ENCODE data around the gene RPA3.
A peak's percentile ranks its signal among the peaks of the same experiment; 100 is the strongest.

The RPA3 gene

GRCh38 chr7:7761340-7761973 lies 43.0 kb upstream of the RPA3 start:
- Histone ChIP-seq H3K9me3 (ENCODE audit: control insufficient read depth, insufficient read depth, low read depth, low read length) (no peaks in the 10 kb centered on the region), H3K4me1 (ENCODE audit: control insufficient read depth, insufficient read depth, low read length) (peaks cover 13% of the 10 kb centered on the region; the same call in 1 of the 2 replicates), H3K36me3 (ENCODE audit: control insufficient read depth in 2 of 2, insufficient read depth in 1 of 2, low read length in 2 of 2) (no peaks in the 10 kb centered on the region), H3K27ac (ENCODE audit: extremely low read depth, low read depth, low read length) (no peak overlapping the region), H3K4me3 (ENCODE audit: low read depth, low read length) (no peak overlapping the region)
- ChIA-PET CTCF (interaction anchor here (0.5 to 2.5 kb wide), 12 partner anchors 11 to 231 kb away, joined by 3 to 16 read pairs (median 4); partner anchors contain the start of gene RPA3), POLR2A (no interaction called here)
- TF ChIP-seq ZNF654 (tag by site-specific recombination; IDR thresholded peaks at IDR 0.05; ENCODE audit: low read depth) (peak; percentile 41), ZNF292 (tag by site-specific recombination; IDR thresholded peaks at IDR 0.05; ENCODE audit: borderline replicate concordance, low read depth) (no peak)

DNA sequence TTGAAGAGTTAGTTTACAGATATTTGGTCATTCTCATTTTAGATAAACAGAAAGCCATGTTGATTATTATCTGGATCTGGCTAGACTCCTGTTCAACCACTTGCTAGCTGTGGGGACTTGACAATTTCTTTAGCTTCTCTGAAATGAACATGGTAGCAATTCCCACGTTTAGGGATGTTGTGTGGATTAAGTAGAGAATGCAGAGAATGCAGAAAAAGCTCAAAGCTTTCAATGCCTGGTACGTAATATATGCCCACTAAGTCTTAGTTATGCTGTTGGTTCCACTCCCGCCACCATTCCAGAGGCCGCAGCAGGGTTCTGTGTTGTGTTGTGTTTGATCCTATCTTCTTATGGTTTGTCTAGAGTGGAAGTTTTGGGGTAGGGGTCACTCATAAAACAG lies 39.2 kb upstream of the RPA3 start:
- H3K4me1 ChIP-seq (ENCODE audit: control insufficient read depth, insufficient read depth, low read length): peaks cover 9% of the 10 kb centered on the region; the same call in 1 of the 2 replicates
- ChIA-PET POLR2A (no interaction called here), CTCF (interaction anchor here (0.6 to 1.2 kb wide), 2 partner anchors 44 to 76 kb away, joined by 3 read pairs; no protein-coding TSS in a partner anchor)
- H3K4me3 ChIP-seq (ENCODE audit: low read depth, low read length): no peak overlapping the region
- no peaks in the 10 kb centered on the region for H3K36me3 ChIP-seq (ENCODE audit: control insufficient read depth in 2 of 2, insufficient read depth in 1 of 2, low read length in 2 of 2)
- TF ChIP-seq ZEB2 (tag by site-specific recombination; IDR thresholded peaks at IDR 0.05): no peak
- no peak for TF ChIP-seq ZNF600 (tag by site-specific recombination; IDR thresholded peaks at IDR 0.05)
- no peak for TF ChIP-seq ZNF544 (tag by site-specific recombination; IDR thresholded peaks at IDR 0.05)
- no peak for TF ChIP-seq REST (tag by site-specific recombination; IDR thresholded peaks at IDR 0.05)
- TF ChIP-seq ZBTB48 (tag by site-specific recombination; IDR thresholded peaks at IDR 0.05): no peak
- TF ChIP-seq ZNF2 (tag by site-specific recombination; IDR thresholded peaks at IDR 0.05): no peak
- TF ChIP-seq PATZ1 (tag by site-specific recombination; IDR thresholded peaks at IDR 0.05): no peak
- TF ChIP-seq ZIC2 (tag by site-specific recombination; IDR thresholded peaks at IDR 0.05): no peak
- no peak for TF ChIP-seq ZNF555 (tag by site-specific recombination; conservative IDR thresholded peaks at IDR 0.05)
- no peak for TF ChIP-seq KLF7 (tag by site-specific recombination; IDR thresholded peaks at IDR 0.05; ENCODE audit: borderline replicate concordance)
- no peak for TF ChIP-seq ZNF184 (tag by site-specific recombination; IDR thresholded peaks at IDR 0.05)
- TF ChIP-seq IKZF3 (tag by site-specific recombination; IDR thresholded peaks at IDR 0.05): no peak
- no peak for TF ChIP-seq ZFP41 (tag by site-specific recombination; IDR thresholded peaks at IDR 0.05; ENCODE audit: borderline replicate concordance)
- no peak for TF ChIP-seq HOXD13 (CRISPR knock-in tag; IDR thresholded peaks at IDR 0.05; ENCODE audit: borderline replicate concordance)
- no peak for TF ChIP-seq ZFHX2 (tag by site-specific recombination; conservative IDR thresholded peaks at IDR 0.05)
- TF ChIP-seq, protein P1, sequence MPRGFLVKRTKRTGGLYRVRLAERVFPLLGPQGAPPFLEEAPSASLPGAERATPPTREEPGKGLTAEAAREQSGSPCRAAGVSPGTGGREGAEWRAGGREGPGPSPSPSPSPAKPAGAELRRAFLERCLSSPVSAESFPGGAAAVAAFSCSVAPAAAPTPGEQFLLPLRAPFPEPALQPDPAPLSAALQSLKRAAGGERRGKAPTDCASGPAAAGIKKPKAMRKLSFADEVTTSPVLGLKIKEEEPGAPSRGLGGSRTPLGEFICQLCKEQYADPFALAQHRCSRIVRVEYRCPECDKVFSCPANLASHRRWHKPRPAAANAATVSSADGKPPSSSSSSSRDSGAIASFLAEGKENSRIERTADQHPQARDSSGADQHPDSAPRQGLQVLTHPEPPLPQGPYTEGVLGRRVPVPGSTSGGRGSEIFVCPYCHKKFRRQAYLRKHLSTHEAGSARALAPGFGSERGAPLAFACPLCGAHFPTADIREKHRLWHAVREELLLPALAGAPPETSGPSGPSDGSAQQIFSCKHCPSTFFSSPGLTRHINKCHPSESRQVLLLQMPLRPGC (tag by site-specific recombination; IDR thresholded peaks at IDR 0.05): no peak
- no peak for TF ChIP-seq ZNF473 (tag by site-specific recombination; IDR thresholded peaks at IDR 0.05)
- TF ChIP-seq KLF10 (tag by site-specific recombination; IDR thresholded peaks at IDR 0.05): no peak
- no peak for TF ChIP-seq ZNF121 (tag by site-specific recombination; IDR thresholded peaks at IDR 0.05)
- H3K27ac ChIP-seq (ENCODE audit: extremely low read depth, low read depth, low read length): no peak overlapping the region
- no peaks in the 10 kb centered on the region for H3K9me3 ChIP-seq (ENCODE audit: control insufficient read depth, insufficient read depth, low read depth, low read length)

Measured in HEK293 (cell line).